HG02885 (cell line): ENCODE results near the gene KRTAP9-7.
"Not testable (repeated sequence)": the region's sequence is repeated elsewhere in the genome, so short reads cannot be mapped to it uniquely, and the experiment has no call there.

Source experiments
- ATAC-seq: cut with Tn5 transposase; IDR thresholded peaks from one replicate; pipeline ENCODE4 v1.9.1; 2021; ENCODE audit warnings: mild to moderate bottlenecking; ENCODE audit not compliant: unreplicated experiment, poor library complexity

KRTAP9-7 gene

GRCh38 chr17:41267711-41268110 lies 7.8 kb upstream of the KRTAP9-7 start:
- no peak for ATAC-seq

- ATAC-seq = not testable (repeated sequence)
These were observed 4.2 kb upstream of the KRTAP9-7 start for GRCh38 chr17:41271323-41271722.

- no peak for ATAC-seq
These were observed 3.6 kb upstream of the KRTAP9-7 start for GRCh38 chr17:41271858-41272257.

GRCh38 chr17:41278176-41278955 lies 2.9 kb downstream of the KRTAP9-7 start:
- no peak for ATAC-seq

GRCh38 chr17:41284043-41284442 lies 8.5 kb downstream of the KRTAP9-7 start:
- no peak for ATAC-seq

GRCh38 chr17:41284546-41284945 lies 9.0 kb downstream of the KRTAP9-7 start:
- no peak for ATAC-seq

GRCh38 chr17:41287050-41287449 lies 11.6 kb downstream of the KRTAP9-7 start:
- no peak for ATAC-seq

- no peak for ATAC-seq
These were observed 18.5 kb downstream of the KRTAP9-7 start for GRCh38 chr17:41294016-41294415.

DNA sequence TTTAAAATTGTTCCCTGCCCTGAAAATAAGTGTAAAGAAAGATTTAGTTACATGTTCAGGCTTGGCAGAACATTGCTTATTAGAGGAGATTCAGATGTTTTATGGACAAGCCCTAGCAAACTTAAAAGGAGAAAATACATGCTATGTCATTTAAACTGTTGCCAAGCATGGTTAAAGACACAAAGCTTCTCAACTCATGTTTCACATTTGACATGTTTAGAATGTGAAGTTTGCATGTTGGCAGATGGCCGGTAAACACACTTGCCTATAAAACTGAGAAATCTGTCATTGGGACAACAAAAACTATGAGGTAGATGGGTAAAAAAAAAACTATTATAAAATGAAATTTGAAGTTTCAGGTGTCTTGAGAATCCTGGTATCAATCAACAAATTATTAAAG lies 21.3 kb downstream of the KRTAP9-7 start:
- ATAC-seq = no peak

DNA sequence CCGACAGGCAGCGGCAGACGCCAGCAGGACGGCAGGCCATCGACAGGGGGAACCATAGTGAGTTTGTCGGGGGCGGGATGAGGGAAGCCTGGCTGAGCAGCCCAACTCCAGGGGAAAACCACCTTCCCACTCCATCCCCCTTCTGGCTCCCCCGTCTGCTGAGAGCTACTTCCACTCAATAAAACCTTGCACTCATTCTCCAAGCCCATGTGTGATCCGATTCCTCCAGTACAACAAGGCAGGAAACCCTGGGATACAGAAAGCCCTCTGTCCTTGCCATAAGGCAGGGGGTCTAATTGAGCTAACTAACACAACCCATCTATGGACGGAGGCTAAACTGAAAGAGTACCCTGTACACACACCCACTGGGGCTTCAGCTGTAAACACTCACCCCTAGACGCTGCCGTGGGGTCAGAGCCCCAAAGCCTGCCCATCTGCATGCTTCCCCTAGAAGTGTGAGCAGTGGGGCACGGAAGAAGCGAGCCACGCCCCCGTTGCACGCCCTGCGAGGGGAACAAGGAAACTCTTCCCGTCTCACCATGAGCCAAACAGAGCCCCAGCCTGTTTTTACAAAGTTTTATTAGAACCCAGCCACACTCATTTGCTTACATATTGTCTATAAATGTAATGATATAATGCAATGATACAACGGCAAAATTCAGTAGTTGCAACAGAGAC lies 23.1 kb downstream of the KRTAP9-7 start:
- no peak for ATAC-seq

DNA sequence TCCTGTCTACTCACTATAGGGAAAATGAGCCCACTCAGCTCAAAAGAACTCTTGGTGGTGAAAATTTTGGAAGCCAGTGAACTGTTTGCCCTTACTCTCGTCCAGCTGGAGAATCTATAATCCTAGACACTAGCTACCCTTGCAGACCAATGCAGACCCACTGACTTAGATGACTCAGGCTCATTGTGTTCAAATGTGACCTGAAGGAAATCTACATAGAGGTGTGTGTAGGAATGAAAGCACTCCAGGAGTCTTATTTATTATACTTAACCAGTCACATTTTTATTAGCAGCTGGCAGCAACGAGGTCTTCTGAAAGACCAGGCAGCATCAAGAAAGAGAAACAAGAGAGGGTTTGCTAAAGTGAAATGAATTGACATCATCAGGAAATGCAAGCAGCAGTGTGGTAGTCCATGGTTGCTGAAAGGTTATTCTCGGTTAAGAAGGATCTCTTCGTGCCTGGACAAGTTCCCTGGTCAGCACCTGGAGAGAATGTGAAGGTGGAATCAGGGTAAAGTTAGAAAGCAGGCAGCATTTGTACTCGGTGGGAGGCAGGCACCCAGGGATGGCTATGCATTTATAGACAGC lies 25.8 kb downstream of the KRTAP9-7 start:
- ATAC-seq = no peak

- ATAC-seq = no peak
These were observed 26.7 kb downstream of the KRTAP9-7 start, which contains the start of gene KRTAP29-1 for GRCh38 chr17:41301916-41302901. Gene KRTAP29-1 (minus strand): TSS chr17:41302851. CDS start chr17:41302851, 0 bp downstream.

- ATAC-seq = no peak
These were observed 27.5 kb downstream of the KRTAP9-7 start for GRCh38 chr17:41302981-41303380.

- no peak for ATAC-seq
These were observed 28.6 kb downstream of the KRTAP9-7 start for GRCh38 chr17:41304091-41304490.

GRCh38 chr17:41307647-41308046 lies 32.1 kb downstream of the KRTAP9-7 start:
- ATAC-seq = no peak

GRCh38 chr17:41308251-41308917 lies 32.9 kb downstream of the KRTAP9-7 start:
- ATAC-seq = no peak

DNA sequence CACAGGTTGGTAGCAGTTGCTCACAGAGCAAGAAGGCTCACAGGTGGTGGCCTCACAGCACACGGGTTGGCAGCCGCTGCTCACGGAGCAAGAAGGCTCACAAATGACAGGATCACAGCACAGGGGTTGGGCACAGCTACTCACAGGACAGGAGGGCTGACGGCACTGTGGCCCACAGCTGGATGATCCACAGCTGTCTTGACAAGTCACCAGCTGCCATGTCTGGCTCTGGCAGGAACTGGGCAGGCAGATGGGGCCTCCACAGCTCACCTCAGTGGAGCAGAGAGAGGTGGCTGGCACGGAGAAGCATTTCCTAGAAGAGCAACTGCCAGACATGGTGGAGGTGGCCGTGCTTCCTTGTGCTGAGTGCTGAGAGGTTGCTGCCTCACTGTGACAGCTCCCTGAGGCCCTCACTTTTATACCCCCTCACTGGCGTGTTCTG lies 33.4 kb downstream of the KRTAP9-7 start, which contains the start of gene KRTAP16-1:
Gene KRTAP16-1 (minus strand): TSS at position 392 of the 442 bp plus-strand sequence. CDS start 56 bp downstream, at position 336.
- no peak for ATAC-seq

DNA sequence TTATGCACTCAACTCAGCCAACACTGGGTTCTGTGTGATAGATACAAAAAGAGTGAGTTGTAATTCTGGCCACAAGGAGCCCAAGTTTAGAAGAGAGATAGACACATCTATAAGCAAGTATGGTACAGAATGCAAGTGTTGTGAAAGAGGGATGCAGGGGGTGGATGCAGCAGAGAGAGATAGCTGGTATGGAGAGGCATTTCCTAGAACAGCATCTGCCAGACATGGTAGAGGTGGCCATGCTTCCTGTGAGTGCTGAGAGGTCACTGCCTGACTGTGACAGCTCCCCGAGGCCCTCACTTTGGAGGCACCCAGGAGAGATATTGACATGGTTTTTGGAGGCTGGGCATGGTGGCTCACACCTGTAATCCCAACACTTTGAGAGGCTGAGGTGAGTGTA lies 35.6 kb downstream of the KRTAP9-7 start:
- no peak for ATAC-seq

DNA sequence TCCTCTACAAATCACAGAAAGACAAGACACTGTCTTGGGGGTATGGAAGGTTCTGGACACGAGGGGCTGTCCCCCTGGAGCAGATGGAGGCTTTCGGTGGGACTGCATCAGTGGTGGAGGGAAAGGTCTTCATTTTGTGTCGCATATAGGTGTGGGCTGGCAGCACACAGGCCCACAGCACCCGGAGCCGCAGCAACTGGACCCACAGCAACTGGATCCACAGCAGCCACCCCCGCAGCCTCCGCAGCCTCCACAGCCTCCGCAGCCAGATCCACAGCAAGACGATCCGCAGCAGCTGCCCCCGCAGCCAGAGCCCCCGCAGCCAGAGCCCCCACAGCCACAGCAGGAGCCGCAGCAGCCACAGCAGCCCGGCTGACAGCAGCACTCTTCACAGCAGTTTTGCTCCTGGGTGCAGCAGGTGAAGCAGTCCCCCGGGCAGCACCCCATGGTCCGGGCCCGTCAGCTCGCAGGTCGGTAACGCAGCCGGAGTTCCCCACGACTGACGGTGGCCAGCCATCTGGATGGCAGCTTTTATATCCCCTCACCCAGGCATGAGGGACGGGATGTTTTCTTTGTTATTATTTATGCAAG lies 39.8 kb downstream of the KRTAP9-7 start, which contains the start of gene KRTAP17-1:
Gene KRTAP17-1 (minus strand): TSS at position 507 of the 591 bp plus-strand sequence. CDS start 60 bp downstream, at position 447.
- no peak for ATAC-seq
